Endodermal cell (in vitro differentiated cells): ENCODE results near the gene UBE2D2. TPM values are rescaled to one million over a fixed set of nuclear protein-coding genes. Genes with fewer than 3 reads are reported as not detected.
A peak's percentile ranks its signal among the peaks of the same experiment; 100 is the strongest.

ENCODE experiments used
- DNase-seq: peaks from one replicate; pipeline ENCODE4 v3.0.0-alpha.2; 2017
- H3K27ac ChIP-seq: 2 replicates; pipeline ENCODE4 v1.5.1; 2013; ENCODE audit warnings: mild to moderate bottlenecking, low read depth, low read length, moderate library complexity
- H3K27me3 ChIP-seq: 2 replicates; pipeline ENCODE4 v1.6.1; 2013; ENCODE audit warnings: mild to moderate bottlenecking, low read length, moderate library complexity; ENCODE audit not compliant: insufficient read depth, control insufficient read depth, poor library complexity, severe bottlenecking
- H3K36me3 ChIP-seq: 2 replicates; pipeline ENCODE4 v1.7.0; 2013; ENCODE audit warnings: mild to moderate bottlenecking, low read length, moderate library complexity; ENCODE audit not compliant: control insufficient read depth, insufficient read depth
- H3K4me1 ChIP-seq: one replicate; pipeline ENCODE4 v1.7.0; 2013; ENCODE audit warnings: low read length; ENCODE audit not compliant: control insufficient read depth, insufficient read depth
- H3K4me3 ChIP-seq: 2 replicates; pipeline ENCODE4 v1.5.1; 2013; ENCODE audit warnings: mild to moderate bottlenecking, low read length, moderate library complexity
- H3K9ac ChIP-seq: 2 replicates; pipeline ENCODE4 v1.6.1; 2013; ENCODE audit warnings: mild to moderate bottlenecking, low read length, moderate library complexity; ENCODE audit not compliant: poor library complexity, severe bottlenecking; ENCODE audit errors: extremely low read depth
- H3K9me3 ChIP-seq: 2 replicates; pipeline ENCODE4 v1.6.1; 2013; ENCODE audit warnings: mild to moderate bottlenecking, low read length, moderate library complexity; ENCODE audit not compliant: control insufficient read depth
- H3K27ac Mint-ChIP-seq: 2 replicates; pipeline ENCODE4 v1.8.0; 2020; ENCODE audit warnings: mixed read lengths
- H3K27me3 Mint-ChIP-seq: 2 replicates; pipeline ENCODE4 v1.8.0; 2021; ENCODE audit warnings: mild to moderate bottlenecking, mixed read lengths; ENCODE audit not compliant: insufficient read depth
- H3K36me3 Mint-ChIP-seq: 2 replicates; pipeline ENCODE4 v1.8.0; 2020; ENCODE audit warnings: low read depth, mixed read lengths
- H3K4me1 Mint-ChIP-seq: 2 replicates; pipeline ENCODE4 v1.8.0; 2020; ENCODE audit warnings: mixed read lengths
- H3K4me3 Mint-ChIP-seq: 2 replicates; pipeline ENCODE4 v1.8.0; 2020; ENCODE audit warnings: mild to moderate bottlenecking, moderate library complexity, mixed read lengths
- H3K9me3 Mint-ChIP-seq: 2 replicates; pipeline ENCODE4 v1.8.0; 2020; ENCODE audit warnings: mild to moderate bottlenecking, mixed read lengths
- CTCF ChIP-seq: fragments of 200-600 bp; sonication (generic); conservative IDR thresholded peaks from 2 replicates; pipeline ENCODE4 v1.5.0; 2021; ENCODE audit warnings: antibody characterized with exemption, mild to moderate bottlenecking
- WGBS, 2 experiments: methylation state at CpG; one replicate each; pipeline versions ENCODE4 v1.1.5 to v1.1.7; 2013; ENCODE audit warnings: missing lambda C conversion rate in 2 of 2, mixed read lengths in 1 of 2; ENCODE audit not compliant: insufficient coverage in 1 of 2, insufficient read length in 1 of 2; 5-methylcytosine and 5-hydroxymethylcytosine counted together
- total RNA-seq, 2 donors: library from RNA; stranded (reverse); fragmentation: NEBNext Ultra II Directional in 1 of 2; extraction: Animal tissue kit (Norgen Biotek cat#: 25700) in 1 of 2; gene quantifications; 2 replicates in 1 of 2; 3 replicates in 1 of 2; pipeline ENCODE4 v1.2.1, GENCODE V29; 2021

UBE2D2 gene
- total RNA-seq, 2 donors from 2014 or later = 172 to 202 TPM

GRCh38 chr5:139571966-139572365, 10.8 kb downstream of the UBE2D2 start:
- Histone ChIP-seq H3K9ac (no peak overlapping the region), H3K36me3 (peaks cover 48% of the 10 kb centered on the region), H3K9me3 (no peaks in the 10 kb centered on the region), H3K4me3 (no peak overlapping the region), H3K27ac (no peak overlapping the region), H3K4me1 (no peaks in the 10 kb centered on the region), H3K27me3 (no peaks in the 10 kb centered on the region)
- no peak for DNase-seq
- H3K27me3 Mint-ChIP-seq = no peaks in the 10 kb centered on the region
- H3K9me3 Mint-ChIP-seq = no peaks in the 10 kb centered on the region
- H3K36me3 Mint-ChIP-seq = peaks cover 23% of the 10 kb centered on the region
- 75 to 100% methylated on average over 1 of the region's 1 CpG for WGBS, 2 experiments
- H3K4me1 Mint-ChIP-seq = peaks cover 3% of the 10 kb centered on the region
- no peak overlapping the region for H3K27ac Mint-ChIP-seq
- no peak overlapping the region for H3K4me3 Mint-ChIP-seq
- TF ChIP-seq CTCF = no peak

DNA sequence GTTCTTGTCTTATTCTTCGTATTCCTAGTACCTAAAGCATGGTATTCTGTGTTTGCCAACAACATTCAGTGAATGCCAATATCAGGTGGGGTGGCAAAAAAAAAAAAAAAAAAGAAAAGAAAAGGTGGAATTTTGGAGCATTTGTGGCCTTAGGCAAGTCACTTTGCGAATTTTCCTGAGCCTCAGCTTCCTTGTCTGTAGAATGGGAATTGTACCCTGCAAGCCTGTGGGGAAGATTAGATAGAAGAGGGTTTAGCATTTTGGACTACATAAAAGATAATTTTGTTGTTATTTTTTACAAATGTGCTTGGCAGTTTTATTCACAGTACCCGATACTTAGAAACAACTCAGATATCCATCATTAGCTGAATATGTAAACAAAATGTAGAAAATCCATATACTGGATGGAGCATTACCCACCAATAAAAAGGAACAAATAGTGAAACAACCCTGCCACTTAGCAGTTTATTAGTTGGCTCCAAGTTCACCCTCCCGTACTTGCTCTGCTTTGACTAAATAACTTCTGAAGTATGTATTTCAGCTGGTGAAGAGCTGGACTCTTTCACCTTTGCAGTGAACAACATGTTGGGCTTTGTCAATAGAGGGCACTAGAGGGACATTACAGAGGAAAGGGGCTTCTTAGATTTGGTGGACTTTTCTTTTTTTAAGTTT, 13.6 kb downstream of the UBE2D2 start:
- no peak overlapping the region for H3K27ac Mint-ChIP-seq
- 90 to 91% methylated on average over 2 to 4 of the region's 4 CpGs for WGBS, 2 experiments
- H3K4me3 ChIP-seq = no peak overlapping the region
- peaks cover 3% of the 10 kb centered on the region for H3K4me1 Mint-ChIP-seq
- no peak overlapping the region for H3K9ac ChIP-seq
- peak overlapping the region; percentile 44 for H3K27ac ChIP-seq
- no peaks in the 10 kb centered on the region for H3K9me3 Mint-ChIP-seq
- H3K36me3 Mint-ChIP-seq = peaks cover 16% of the 10 kb centered on the region
- no peaks in the 10 kb centered on the region for H3K27me3 Mint-ChIP-seq
- no peak overlapping the region for H3K4me3 Mint-ChIP-seq
- no peaks in the 10 kb centered on the region for H3K9me3 ChIP-seq
- H3K27me3 ChIP-seq = no peaks in the 10 kb centered on the region
- peak; percentile 79 for TF ChIP-seq CTCF
- no peaks in the 10 kb centered on the region for H3K4me1 ChIP-seq
- peaks cover 51% of the 10 kb centered on the region for H3K36me3 ChIP-seq
- DNase-seq = no peak

DNA sequence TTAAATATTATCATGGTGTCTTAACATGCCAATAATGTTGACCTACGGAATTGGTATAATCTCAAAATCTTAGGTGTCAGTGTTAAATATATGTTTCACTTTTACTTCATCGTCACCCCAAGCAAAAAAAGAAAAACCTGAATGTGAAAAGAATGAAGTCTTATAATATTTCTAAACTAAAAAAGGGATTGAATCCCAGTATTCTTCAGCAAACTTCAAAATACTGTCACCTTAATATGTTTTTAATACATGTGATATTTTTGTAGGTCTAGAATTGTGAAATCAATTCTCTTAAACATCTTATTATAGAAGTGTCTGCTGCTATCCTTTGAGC, 14.1 kb downstream of the UBE2D2 start:
- Histone ChIP-seq H3K4me1 (no peaks in the 10 kb centered on the region), H3K27ac (no peak overlapping the region), H3K36me3 (peaks cover 47% of the 10 kb centered on the region), H3K27me3 (no peaks in the 10 kb centered on the region), H3K9me3 (no peaks in the 10 kb centered on the region), H3K4me3 (no peak overlapping the region), H3K9ac (no peak overlapping the region)
- Mint-ChIP-seq H3K36me3 (peaks cover 14% of the 10 kb centered on the region), H3K27ac (no peak overlapping the region), H3K4me3 (no peak overlapping the region), H3K9me3 (no peaks in the 10 kb centered on the region), H3K27me3 (no peaks in the 10 kb centered on the region), H3K4me1 (peaks cover 3% of the 10 kb centered on the region)
- TF ChIP-seq CTCF = no peak
- DNase-seq = no peak
- WGBS, 2 experiments = 88% methylated on average over 1 of the region's 2 CpGs; no CpG with 5 or more reads in 1 of the 2 experiments
